Omental fat pad (tissue), 4 donors: ENCODE results near the gene DOK3. TPM values are rescaled to one million over a fixed set of nuclear protein-coding genes. Genes with fewer than 3 reads are reported as not detected.

Experiments used
- ATAC-seq: fragments of 150-250 bp; one replicate; pipeline ENCODE4 v1.9.1; 2016; ENCODE audit warnings: mild to moderate bottlenecking, moderate library complexity; ENCODE audit not compliant: low FRiP score
- DNase-seq: peaks from one replicate; pipeline ENCODE4 v3.0.0-alpha.2; 2019; ENCODE audit warnings: low spot score
- total RNA-seq, 4 donors: library from RNA; depleted of rRNA; stranded (reverse); fragments of >200 nt; gene quantifications; one replicate each; pipeline ENCODE4 v1.1.0, GENCODE V29; 2016
- TF ChIP-seq, protein P1 (sequence below), 3 donors: fragments of 450-650 bp; IDR thresholded peaks; one replicate each; pipeline ENCODE4 v1.5.1; 2016 to 2017; ENCODE audit warnings: antibody characterized with exemption in 3 of 3, mild to moderate bottlenecking in 3 of 3, moderate library complexity in 2 of 3

DOK3 gene
- total RNA-seq, 4 donors from 2014 or later: 7.4 to 41.0 (median 16.3) TPM

GRCh38 chr5:177513500-177513899, 3.9 kb upstream of the DOK3 start:
- TF ChIP-seq, protein P1, sequence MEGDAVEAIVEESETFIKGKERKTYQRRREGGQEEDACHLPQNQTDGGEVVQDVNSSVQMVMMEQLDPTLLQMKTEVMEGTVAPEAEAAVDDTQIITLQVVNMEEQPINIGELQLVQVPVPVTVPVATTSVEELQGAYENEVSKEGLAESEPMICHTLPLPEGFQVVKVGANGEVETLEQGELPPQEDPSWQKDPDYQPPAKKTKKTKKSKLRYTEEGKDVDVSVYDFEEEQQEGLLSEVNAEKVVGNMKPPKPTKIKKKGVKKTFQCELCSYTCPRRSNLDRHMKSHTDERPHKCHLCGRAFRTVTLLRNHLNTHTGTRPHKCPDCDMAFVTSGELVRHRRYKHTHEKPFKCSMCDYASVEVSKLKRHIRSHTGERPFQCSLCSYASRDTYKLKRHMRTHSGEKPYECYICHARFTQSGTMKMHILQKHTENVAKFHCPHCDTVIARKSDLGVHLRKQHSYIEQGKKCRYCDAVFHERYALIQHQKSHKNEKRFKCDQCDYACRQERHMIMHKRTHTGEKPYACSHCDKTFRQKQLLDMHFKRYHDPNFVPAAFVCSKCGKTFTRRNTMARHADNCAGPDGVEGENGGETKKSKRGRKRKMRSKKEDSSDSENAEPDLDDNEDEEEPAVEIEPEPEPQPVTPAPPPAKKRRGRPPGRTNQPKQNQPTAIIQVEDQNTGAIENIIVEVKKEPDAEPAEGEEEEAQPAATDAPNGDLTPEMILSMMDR (IDR thresholded peaks at IDR 0.05): no peak
- ATAC-seq (no peak), DNase-seq (no peak)

DNA sequence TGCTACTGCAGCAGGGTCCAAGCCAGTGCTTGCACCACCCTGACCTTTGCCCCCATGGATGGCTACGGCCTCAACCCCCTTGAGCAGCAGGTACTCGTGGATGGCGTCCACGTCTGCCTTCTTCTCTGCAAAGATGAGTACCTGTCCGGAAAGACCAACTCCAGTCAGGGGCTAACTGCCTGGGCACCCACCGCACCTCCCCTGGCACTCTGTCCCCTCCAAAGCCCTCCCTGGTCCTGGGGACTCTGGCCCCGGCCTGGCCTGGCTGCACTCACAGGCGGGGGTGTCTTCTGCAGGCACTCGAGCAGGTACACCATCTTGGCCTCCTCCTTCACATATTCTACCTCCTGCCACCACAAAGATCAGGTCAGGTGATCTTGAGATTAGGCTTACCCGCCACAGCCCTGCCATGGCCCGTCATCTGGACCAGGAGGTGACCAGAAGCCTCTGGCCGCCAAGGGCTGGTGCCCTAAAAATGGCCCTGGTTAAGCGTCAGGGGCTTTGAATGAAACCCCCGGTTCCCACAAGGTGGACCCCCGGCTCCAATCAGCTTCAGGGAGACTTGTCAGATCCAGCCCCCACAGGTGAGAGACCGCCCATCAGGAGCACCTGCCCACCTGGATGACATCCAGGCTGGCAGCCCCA, 3.2 kb upstream of the DOK3 start:
- TF ChIP-seq, protein P1 (IDR thresholded peaks at IDR 0.05): no peak
- DNase-seq (no peak), ATAC-seq (no peak)

GRCh38 chr5:177511796-177512675, 2.4 kb upstream of the DOK3 start:
- DNase-seq: no peak

GRCh38 chr5:177511181-177511580, 1.6 kb upstream of the DOK3 start:
- no peak for ATAC-seq
- TF ChIP-seq, protein P1 (IDR thresholded peaks at IDR 0.05): no peak
- no peak for DNase-seq

More at GRCh38 chr5:177511796-177512675, 2.4 kb upstream of the DOK3 start:
- ATAC-seq: no peak
- TF ChIP-seq, protein P1 (IDR thresholded peaks at IDR 0.05): no peak

DNA sequence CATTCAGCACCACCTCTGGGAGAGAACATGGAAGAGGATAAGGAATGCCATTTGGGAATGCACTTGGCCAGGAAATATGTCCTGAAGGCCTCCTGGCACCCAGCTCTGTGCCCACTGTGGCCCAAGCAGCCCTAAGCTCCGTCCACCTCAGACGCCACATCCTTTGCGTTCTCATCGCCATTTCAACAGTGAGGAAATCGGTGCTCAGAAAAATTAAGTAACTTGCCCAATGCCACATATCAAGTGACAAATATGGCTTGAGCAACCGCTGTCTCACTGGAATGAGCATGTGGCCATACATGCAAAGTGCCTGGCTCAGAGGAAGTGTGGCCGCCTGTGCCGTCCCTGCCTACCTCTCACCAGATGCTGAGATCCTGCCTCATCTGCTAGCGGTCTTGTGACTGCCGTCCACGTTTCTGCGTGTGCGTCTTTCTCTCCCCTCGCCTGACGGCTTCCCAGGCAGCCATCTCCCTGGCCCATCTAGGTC, 984 bp upstream of the DOK3 start:
- ATAC-seq (no peak), DNase-seq (no peak)
- TF ChIP-seq, protein P1 (IDR thresholded peaks at IDR 0.05): no peak

GRCh38 chr5:177509991-177510566, 453 bp upstream of the DOK3 start:
- DNase-seq: no peak
- TF ChIP-seq, protein P1 (IDR thresholded peaks at IDR 0.05): no peak

More at GRCh38 chr5:177509991-177510566, 453 bp upstream of the DOK3 start:
- peak; percentile 4 for ATAC-seq
